GM19099 (cell line): ENCODE measurements around the gene CIB1.

Experiments
- POLR2A ChIP-seq: IDR thresholded peaks from 3 replicates; pipeline ENCODE4 v1.6.1; 2011; ENCODE audit warnings: low read depth; ENCODE audit not compliant: insufficient read length; ENCODE audit errors: extremely low read depth

The CIB1 gene

DNA sequence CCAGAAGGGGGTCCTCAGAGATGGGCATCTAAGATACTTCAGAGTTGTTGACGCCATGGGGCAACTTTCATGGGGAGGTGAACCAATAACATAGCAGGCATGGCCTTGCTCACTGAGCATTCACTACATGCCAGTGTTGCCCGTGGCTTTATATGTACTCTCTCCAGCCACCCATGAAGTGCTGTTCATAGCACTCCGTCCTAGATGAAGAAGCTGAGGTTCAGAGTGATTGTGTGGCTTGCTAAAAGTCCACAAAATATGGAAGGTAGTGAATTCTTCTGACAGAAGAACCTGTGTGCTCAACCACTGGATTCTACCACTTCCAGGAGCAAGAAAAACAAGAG lies 42.4 kb downstream of the CIB1 start:
- no peak for TF ChIP-seq POLR2A

DNA sequence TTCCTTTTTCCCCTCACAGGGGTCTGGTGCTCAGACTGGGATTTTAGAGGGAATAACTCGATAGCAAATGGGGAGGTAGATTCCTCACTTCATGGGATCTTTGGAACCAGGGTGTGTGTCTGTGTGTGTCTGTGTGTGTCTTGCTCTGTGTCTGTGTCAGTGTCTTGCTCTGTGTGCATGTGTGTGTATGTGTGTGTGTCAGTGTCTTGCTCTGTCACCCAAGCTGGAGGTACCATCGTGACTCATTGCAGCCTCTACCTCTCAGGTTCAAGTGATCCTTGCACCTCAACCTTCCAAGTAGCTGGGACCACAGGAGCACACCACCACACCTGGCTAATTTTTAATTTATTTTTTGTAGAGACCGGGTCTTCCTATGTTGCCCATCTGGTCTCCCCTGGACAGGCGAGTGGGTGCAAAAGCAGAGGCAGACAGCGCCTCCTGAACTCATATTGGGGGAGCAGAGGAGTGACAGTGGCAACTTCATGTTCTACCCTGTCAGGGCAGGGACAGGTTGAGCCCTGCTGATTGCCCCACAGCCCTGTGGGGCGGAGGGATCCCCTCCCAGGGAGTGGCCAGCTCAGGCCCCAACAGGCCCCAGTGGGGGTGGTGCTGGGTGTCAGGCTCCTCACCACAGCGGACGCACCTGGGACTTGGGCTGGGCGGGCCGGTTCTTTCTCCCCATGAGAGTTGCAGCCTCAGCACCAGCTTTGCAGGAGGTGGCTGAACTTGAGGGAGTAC lies 43.0 kb downstream of the CIB1 start:
- peak; percentile 44 for TF ChIP-seq POLR2A

DNA sequence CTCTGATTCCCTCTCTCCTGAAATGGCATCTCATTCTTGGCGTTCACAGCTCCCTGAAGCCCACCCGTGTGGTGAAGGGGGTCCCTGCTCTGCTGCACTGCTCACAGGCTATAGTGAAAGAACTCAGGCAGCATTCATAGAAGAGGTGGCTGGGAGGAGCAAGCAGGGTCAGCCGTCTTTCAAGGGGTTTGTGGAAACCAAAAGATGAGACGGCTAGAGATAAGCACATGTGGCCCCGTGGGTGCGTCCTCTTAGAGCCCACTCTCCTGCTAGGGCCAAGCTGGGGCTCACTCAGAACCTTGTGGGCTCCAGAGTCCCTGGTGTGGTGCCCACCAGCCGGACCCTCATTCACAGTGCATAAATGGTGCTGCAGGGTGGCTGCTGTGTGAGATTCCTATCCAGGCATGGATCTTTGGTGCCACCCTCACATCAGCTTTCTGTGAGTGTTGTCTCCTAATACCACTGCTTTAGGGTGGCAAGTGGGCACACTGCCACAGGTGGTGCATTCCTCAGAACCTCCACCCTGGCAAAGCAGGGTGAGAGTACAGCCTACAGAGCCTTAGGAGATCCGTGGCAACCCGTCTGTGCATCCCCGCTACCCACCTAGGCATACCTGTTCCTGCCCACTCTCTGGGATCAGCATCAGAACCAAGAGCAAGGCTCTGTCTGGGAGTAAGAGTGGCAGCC lies 43.8 kb downstream of the CIB1 start:
- TF ChIP-seq POLR2A, result no peak

DNA sequence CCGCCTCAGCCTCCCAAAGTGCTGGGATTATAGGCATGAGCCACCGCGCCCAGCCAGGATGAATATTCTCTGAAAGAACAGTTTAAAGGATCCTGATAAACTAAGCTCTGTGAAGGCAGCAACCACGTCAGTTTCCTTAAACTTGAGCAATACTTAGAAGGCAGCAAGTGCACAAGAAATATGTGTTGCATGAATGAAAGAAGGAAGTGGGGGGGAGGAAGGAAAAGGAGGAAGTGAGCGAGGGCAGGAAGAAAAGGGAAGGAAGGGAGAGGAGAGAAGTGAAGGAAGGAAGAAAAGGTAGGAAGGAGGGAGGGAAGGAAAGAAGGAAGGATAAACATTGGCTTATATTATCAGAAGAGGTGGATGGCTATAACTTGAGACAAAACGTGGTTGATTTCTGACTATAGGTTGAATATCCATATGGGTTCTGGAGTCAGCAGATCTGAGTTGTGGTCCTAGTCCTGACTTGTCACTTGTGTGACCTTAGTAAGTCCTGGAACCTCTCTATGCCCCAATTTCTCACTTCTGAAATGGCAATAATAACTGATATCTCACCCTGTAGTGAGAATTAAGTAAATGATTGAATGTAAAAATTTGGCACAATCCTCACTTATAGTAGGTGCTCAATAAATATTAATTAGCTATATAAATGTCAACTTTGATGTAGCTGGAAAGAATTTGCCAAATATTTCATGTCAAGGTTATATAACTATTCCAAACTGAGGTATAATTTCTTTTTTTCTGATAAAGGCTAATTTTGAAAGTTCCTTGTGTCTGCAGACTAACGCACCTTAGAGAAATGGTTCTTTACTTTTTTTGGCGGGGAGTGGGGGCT lies 44.6 kb downstream of the CIB1 start:
- TF ChIP-seq POLR2A, result no peak

DNA sequence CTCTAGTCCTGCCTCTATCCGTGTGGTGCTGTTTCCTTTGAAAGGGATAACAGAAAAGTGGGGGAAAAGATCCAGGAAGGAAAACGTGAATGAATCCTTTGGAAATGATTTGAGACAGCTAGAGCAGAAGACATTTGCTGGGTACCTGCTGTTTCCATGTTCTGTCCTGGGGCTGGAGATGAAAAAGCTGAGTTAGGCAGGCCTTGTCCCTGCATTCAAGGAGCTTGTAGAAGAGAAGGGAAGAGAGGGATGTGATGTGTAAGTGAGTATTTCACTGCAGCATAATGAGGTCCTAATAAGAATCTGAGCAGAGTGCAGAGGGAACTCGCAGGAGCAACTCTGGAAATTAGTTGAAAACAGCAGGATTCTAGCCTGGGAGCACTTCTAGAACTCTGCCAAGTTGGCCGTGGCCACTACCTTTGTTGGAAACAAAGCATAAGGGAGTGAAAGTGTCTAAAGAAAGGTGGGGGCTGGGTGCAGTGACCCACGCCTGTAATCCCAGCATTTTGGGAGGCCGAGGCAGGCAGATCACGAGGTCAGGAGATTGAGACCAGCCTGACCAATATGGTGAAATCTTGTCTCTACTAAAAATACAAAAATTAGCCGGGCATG lies 46.4 kb downstream of the CIB1 start:
- no peak for TF ChIP-seq POLR2A

DNA sequence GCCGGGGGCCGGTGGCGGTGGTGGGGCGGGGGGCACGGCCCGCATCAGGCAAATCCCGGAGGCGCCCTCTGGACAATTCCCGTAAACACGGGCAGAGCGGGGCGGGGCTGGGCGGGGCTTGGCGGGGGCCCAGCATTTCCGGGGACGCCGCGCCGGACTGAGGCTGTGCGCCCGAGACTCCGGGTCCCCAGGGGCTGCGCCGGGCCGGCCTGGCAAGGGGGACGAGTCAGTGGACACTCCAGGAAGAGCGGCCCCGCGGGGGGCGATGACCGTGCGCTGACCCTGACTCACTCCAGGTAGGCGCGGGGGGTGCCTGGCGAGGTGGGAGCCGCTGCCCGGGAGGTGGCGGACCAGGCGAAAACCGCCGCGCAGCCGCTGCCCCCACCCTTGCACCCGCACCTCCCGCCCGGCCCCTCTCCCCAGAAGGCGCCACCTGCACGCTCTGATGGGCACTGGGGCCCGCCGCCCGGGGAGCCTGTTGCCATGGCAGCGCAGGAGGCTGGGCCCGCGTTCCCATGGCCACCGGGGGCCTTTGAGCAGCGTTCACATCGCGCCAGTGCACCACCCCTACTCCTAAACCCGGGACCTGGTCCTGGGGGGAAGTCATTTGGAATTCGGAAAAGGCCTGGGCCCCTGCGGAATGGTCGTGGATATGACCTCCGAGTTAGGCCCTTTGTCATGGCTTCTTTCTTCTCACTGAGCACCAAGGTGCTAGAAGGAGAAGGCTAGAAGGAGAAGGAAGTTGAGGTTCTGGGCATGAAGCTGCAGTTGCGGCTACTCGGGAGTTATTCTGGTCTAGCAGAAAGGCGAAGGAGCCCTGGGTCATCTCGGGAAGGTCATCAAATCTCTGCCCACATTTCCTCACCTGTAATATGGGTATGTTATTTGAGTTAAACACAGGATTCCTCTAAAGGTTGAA lies 48.7 kb downstream of the CIB1 start:
- peak; percentile 61 for TF ChIP-seq POLR2A

- TF ChIP-seq POLR2A, result peak; percentile 52
Observed at GRCh38 chr15:90184119-90184785, 49.5 kb downstream of the CIB1 start.

GRCh38 chr15:90181776-90182175 lies 52.0 kb downstream of the CIB1 start:
- TF ChIP-seq POLR2A, result no peak
